ENCODE measurements around the gene OPRD1. TPM values are rescaled to one million over a fixed set of nuclear protein-coding genes. Genes with fewer than 3 reads are reported as not detected.

Gene OPRD1
- total RNA-seq, 4 donors from 2014 or later = not detected

DNA sequence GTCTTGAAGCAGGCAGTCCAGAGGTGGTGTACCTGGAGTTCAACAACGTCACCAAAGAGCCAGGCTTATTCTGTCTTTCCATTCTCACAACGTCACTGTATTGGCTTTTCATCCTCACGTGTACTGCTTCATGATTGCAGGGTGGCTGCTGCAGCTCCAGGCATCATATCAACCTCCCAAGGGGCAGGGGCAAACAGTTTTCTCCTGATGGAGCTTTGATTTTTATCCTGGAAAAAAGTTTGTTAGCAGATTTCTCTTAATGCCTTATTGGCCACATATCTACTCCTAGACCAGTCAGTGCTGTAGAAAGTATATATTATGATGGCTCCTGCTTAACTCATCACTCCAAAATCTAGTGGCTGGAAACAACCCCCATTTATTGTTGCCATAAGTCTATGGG is 8.3 kb upstream of the OPRD1 start:
- no peak overlapping the region for H3K4me3 ChIP-seq (ENCODE audit: low read depth, poor library complexity, severe bottlenecking)
- intact Hi-C loops (cut with DNase I; ENCODE audit: low total_unique reads) = no loop called here
- WGBS, 2 donors = 94 to 97% methylated on average over 3 of the region's 3 CpGs
- no peak for DNase-seq (ENCODE audit: low spot score in 2 of 2)
- TF ChIP-seq, protein P1, sequence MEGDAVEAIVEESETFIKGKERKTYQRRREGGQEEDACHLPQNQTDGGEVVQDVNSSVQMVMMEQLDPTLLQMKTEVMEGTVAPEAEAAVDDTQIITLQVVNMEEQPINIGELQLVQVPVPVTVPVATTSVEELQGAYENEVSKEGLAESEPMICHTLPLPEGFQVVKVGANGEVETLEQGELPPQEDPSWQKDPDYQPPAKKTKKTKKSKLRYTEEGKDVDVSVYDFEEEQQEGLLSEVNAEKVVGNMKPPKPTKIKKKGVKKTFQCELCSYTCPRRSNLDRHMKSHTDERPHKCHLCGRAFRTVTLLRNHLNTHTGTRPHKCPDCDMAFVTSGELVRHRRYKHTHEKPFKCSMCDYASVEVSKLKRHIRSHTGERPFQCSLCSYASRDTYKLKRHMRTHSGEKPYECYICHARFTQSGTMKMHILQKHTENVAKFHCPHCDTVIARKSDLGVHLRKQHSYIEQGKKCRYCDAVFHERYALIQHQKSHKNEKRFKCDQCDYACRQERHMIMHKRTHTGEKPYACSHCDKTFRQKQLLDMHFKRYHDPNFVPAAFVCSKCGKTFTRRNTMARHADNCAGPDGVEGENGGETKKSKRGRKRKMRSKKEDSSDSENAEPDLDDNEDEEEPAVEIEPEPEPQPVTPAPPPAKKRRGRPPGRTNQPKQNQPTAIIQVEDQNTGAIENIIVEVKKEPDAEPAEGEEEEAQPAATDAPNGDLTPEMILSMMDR (IDR thresholded peaks at IDR 0.05) = no peak
- TF ChIP-seq POLR2A (IDR thresholded peaks at IDR 0.05) = no peak

DNA sequence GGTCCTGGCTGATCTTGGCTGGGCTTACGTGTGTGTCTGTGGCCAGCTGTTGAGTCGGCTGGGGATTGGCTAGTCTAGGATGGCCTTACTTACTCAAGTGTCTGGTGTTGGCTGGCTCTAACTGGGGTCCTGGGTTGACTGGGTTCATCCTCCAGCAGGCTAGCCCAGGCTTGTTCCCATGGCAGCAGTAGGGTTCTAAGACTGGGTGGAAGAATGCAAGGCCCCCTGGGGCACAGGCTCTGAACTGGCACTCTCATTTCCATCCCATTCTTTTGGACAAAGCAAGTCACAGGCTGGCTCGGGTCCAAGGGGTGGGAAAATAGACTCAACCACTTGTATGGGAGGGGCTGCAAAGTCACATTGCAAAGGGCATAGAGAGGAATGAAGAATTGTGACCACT is 7.9 kb upstream of the OPRD1 start:
- intact Hi-C loops (cut with DNase I; ENCODE audit: low total_unique reads) = no loop called here
- WGBS, 2 donors = 70 to 72% methylated on average over 3 of the region's 3 CpGs
- H3K4me3 ChIP-seq (ENCODE audit: low read depth, poor library complexity, severe bottlenecking) = no peak overlapping the region
- TF ChIP-seq, protein P1 (IDR thresholded peaks at IDR 0.05) = no peak
- no peak for TF ChIP-seq POLR2A (IDR thresholded peaks at IDR 0.05)
- no peak for DNase-seq (ENCODE audit: low spot score in 2 of 2)

DNA sequence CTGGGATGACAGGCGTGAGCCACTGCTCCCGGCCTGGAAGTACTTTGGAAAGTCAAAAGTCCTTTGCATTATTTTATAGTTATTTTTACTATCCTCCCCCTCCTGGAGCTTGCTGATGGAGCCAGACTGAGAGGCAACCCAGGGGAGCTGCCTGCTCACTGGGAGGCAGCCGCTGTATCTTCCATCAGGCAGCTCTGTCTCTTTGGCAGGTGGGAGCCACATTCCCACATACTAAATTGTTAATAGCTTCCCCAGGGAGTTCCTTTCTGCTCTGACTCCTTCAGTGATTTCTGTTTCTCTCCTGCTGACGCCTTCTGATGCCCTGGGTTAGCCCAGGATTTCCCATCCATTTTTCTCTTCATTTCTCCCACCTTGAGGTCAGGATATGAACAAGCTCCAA is 4.9 kb upstream of the OPRD1 start:
- DNase-seq (ENCODE audit: low spot score in 2 of 2) = no peak
- intact Hi-C loops (cut with DNase I; ENCODE audit: low total_unique reads) = no loop called here
- no peak overlapping the region for H3K4me3 ChIP-seq (ENCODE audit: low read depth, poor library complexity, severe bottlenecking)
- TF ChIP-seq, protein P1 (IDR thresholded peaks at IDR 0.05) = no peak
- TF ChIP-seq POLR2A (IDR thresholded peaks at IDR 0.05) = no peak
- 74 to 75% methylated on average over 4 of the region's 4 CpGs for WGBS, 2 donors

DNA sequence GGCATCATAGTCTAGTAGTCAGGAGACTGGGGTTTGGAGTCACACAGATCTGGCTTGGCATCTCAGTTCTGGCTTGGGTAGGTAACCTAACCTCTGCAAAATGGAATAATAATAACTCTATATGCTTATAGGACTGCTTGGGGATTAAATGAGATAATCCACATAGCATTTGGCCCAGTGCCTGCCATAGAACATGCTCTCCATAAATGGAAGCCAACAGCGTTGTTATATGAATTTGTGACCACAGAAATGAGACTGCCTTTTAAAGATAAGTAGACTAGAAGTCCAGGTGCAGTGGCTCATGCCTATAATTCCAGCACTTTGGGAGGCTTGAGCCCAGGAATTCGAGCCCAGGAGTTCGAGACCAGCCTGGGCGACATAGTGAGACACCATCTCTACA is 4.0 kb upstream of the OPRD1 start:
- TF ChIP-seq POLR2A (IDR thresholded peaks at IDR 0.05) = no peak
- TF ChIP-seq, protein P1 (IDR thresholded peaks at IDR 0.05) = no peak
- intact Hi-C loops (cut with DNase I; ENCODE audit: low total_unique reads) = no loop called here
- 80 to 84% methylated on average over 4 of the region's 4 CpGs for WGBS, 2 donors
- DNase-seq (ENCODE audit: low spot score in 2 of 2) = no peak
- no peak overlapping the region for H3K4me3 ChIP-seq (ENCODE audit: low read depth, poor library complexity, severe bottlenecking)

DNA sequence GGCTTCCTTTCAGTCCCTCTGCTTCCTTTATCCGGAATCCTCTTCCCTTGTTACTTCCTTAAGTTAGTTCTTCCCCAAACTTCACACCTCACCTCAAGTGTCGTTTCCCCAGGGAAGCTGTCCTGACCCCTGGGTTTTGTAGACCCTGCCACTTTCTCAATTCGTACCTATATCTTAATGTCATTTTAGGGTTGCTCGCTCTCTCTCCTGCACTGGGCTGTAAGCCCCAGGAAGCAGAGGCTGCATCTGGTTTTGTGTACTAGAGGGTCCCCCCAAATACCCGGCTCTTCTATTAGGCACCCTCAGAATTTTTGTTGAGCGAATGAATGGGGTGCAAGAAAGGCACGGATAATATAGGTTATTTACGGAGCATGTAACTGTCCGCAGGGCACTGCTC is 603 bp upstream of the OPRD1 start:
- H3K4me3 ChIP-seq (ENCODE audit: low read depth, poor library complexity, severe bottlenecking) = no peak overlapping the region
- intact Hi-C loops (cut with DNase I; ENCODE audit: low total_unique reads) = no loop called here
- no peak for DNase-seq (ENCODE audit: low spot score in 2 of 2)
- TF ChIP-seq POLR2A (IDR thresholded peaks at IDR 0.05) = no peak
- TF ChIP-seq, protein P1 (IDR thresholded peaks at IDR 0.05) = no peak
- 70 to 72% methylated on average over 9 of the region's 9 CpGs for WGBS, 2 donors

DNA sequence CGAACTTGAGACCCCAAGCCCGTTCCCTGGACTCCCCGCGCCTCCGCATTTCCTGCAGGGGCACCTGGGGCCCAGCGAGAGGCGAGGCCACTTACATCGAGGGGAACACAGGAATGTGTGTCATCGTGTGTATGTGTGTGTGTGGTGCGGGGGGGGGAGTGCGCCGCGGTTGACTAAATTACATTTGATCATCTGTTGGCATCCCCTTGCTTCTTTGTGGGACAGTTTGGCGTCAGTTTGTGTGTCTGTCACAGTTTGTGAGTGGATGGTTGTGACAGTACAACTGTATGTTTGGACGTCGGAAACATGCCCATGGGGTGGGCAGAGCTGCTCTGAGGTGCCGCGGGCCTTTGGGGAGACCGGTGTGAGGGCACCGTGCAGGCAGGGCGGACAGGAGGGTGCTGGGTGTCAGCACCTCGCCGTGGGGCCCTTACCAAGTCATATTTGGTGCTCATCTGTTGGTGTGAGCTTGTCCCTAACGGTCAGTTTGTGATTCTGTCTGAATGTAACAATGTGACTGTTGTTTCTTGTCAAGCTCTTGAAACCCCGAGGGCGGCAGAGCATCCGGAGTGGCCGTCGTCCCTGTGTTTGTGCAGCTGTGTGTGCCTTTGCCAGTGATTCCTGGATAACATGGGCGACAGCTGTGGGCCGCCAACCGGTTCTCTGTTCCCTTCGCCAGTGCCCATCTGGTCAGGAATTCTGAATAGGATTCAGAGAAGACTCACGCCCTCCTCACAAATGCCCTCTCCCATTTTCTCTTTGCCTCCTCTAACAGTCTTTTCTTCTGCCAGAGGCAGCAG is 899 bp downstream of the OPRD1 start:
- TF ChIP-seq POLR2A (IDR thresholded peaks at IDR 0.05) = no peak
- TF ChIP-seq, protein P1 (IDR thresholded peaks at IDR 0.05) = no peak
- H3K4me3 ChIP-seq (ENCODE audit: low read depth, poor library complexity, severe bottlenecking) = no peak overlapping the region
- WGBS, 2 donors = 38 to 43% methylated on average over 28 to 33 of the region's 34 CpGs
- intact Hi-C loops (cut with DNase I; ENCODE audit: low total_unique reads) = no loop called here
- no peak for DNase-seq (ENCODE audit: low spot score in 2 of 2)

Measured in lower leg skin (tissue), 4 donors.